HCT116 (cell line): ENCODE results near the gene ATP6V1E1. TPM values are rescaled to one million over a fixed set of nuclear protein-coding genes. Genes with fewer than 3 reads are reported as not detected.

Source experiments
- ATAC-seq: fragments of 200-7000 bp; cut with Tn5 transposase; 2 replicates; pipeline ENCODE4 v1.9.1; 2020; ENCODE audit warnings: mild to moderate bottlenecking, moderate library complexity
- Bru-seq: library from RNA; stranded (reverse); fragments of 400-500 nt; gene quantifications from one replicate; lab custom pipeline; 2021; lab: Mats Ljungman, UMichigan
- BruChase-seq, 2 experiments: library from RNA; stranded (reverse); fragments of 400-500 nt; gene quantifications; one replicate each; lab custom pipeline; 2021; lab: Mats Ljungman, UMichigan
- BruUV-seq: library from RNA; stranded (reverse); fragments of 400-500 nt; replicated peaks from 2 replicates; lab custom pipeline; 2021; lab: Mats Ljungman, UMichigan
- CTCF ChIA-PET: fragments of 300-600 bp; sonication (Branson Sonifier 250); formaldehyde crosslinking; loops from one replicate; lab custom pipeline; 2021; ENCODE audit warnings: antibody characterized with exemption; lab: Charles Lee
- POLR2A ChIA-PET: fragments of 300-600, 350-600 bp; sonication (Branson Sonifier 250); formaldehyde crosslinking; loops from one replicate; lab custom pipeline; 2021; ENCODE audit warnings: antibody characterized with exemption; lab: Charles Lee
- RAD21 ChIA-PET, 2 experiments: fragments of 300-600 bp; sonication (Branson Sonifier 250); formaldehyde crosslinking; loops; one replicate each; lab custom pipeline; 2023; ENCODE audit warnings: low total read pairs in 2 of 2; ENCODE audit not compliant: uncharacterized antibody in 2 of 2, unreplicated experiment in 2 of 2, low non-redundant PET in 1 of 2; lab: Charles Lee
- DNase-seq: peaks from one replicate; pipeline ENCODE4 v3.0.0-alpha.2; 2010; ENCODE audit warnings: low read depth, low spot score
- H2AFZ ChIP-seq: fragments of 200-600 bp; shearing (Covaris generic), sonication (generic); 2 replicates; pipeline ENCODE4 v1.6.1; 2017; ENCODE audit warnings: low read depth, mixed run types, mixed read lengths, antibody characterized with exemption, low read length; ENCODE audit not compliant: poor library complexity, severe bottlenecking
- H3K27ac ChIP-seq: 2 replicates; pipeline ENCODE4 v1.5.1; 2012; ENCODE audit warnings: low read depth, low read length
- H3K27me3 ChIP-seq: fragments of 200-600 bp; sonication (generic); 2 replicates; pipeline ENCODE4 v1.6.1; 2016; ENCODE audit warnings: mixed run types, low read length, mixed read lengths; ENCODE audit not compliant: insufficient read depth
- H3K36me3 ChIP-seq, 2 experiments: fragments of 200-500 bp in 1 of 2; fragments of 200-600 bp in 1 of 2; sonication (Bioruptor generic) in 1 of 2; sonication (generic) in 1 of 2; 2 replicates each; pipeline versions ENCODE4 v1.5.1 to v1.6.1; 2014 to 2016; ENCODE audit warnings: low read length in 2 of 2, inconsistent platforms in 1 of 2, mixed read lengths in 1 of 2, mixed run types in 1 of 2; ENCODE audit not compliant: insufficient read depth in 2 of 2, control insufficient read depth in 1 of 2
- H3K4me1 ChIP-seq, 2 experiments: fragments of 200-600 bp in 1 of 2; sonication (generic) in 1 of 2; 2 replicates each; pipeline versions ENCODE4 v1.5.1 to v1.6.1; 2012 to 2017; ENCODE audit warnings: low read length in 2 of 2, inconsistent platforms in 1 of 2, mild to moderate bottlenecking in 1 of 2, mixed read lengths in 1 of 2, mixed run types in 1 of 2, moderate library complexity in 1 of 2; ENCODE audit not compliant: insufficient read depth in 2 of 2, control insufficient read depth in 1 of 2
- H3K4me2 ChIP-seq: fragments of 200-600 bp; sonication (generic); 2 replicates; pipeline ENCODE4 v1.6.1; 2017; ENCODE audit warnings: mixed run types, low read length, mixed read lengths
- H3K4me3 ChIP-seq, 2 experiments: fragments of 200-600 bp in 1 of 2; sonication (generic) in 1 of 2; replicated peaks in 1 of 2; 2 replicates each; pipeline ENCODE4 v1.5.1; 2011 to 2016; ENCODE audit warnings: low read length in 2 of 2, control low read depth in 1 of 2, low read depth in 1 of 2, mild to moderate bottlenecking in 1 of 2, mixed read lengths in 1 of 2, mixed run types in 1 of 2
- H3K79me2 ChIP-seq: fragments of 200-600 bp; sonication (generic); 2 replicates; pipeline ENCODE4 v1.6.1; 2017; ENCODE audit warnings: mild to moderate bottlenecking, mixed run types, low read length, moderate library complexity, mixed read lengths; ENCODE audit not compliant: insufficient read depth
- H3K9ac ChIP-seq: fragments of 200-600 bp; sonication (generic); 2 replicates; pipeline ENCODE4 v1.6.1; 2016; ENCODE audit warnings: low read length, mixed read lengths
- H3K9me2 ChIP-seq: fragments of 200-600 bp; sonication (generic), shearing (Covaris generic); 2 replicates; pipeline ENCODE4 v1.6.1; 2017; ENCODE audit warnings: mixed run types, mild to moderate bottlenecking, moderate library complexity; ENCODE audit not compliant: insufficient read depth
- H3K9me3 ChIP-seq, 2 experiments: fragments of 200-500 bp in 1 of 2; fragments of 200-600 bp in 1 of 2; sonication (Bioruptor generic) in 1 of 2; sonication (generic) in 1 of 2; 2 replicates each; pipeline ENCODE4 v1.6.1; 2014 to 2017; ENCODE audit warnings: low read length in 2 of 2, mixed read lengths in 2 of 2, inconsistent platforms in 1 of 2, low read depth in 1 of 2, mild to moderate bottlenecking in 1 of 2, mixed run types in 1 of 2, moderate library complexity in 1 of 2; ENCODE audit not compliant: control insufficient read depth in 1 of 2, insufficient read depth in 1 of 2
- H4K20me1 ChIP-seq: fragments of 200-600 bp; sonication (generic), shearing (Covaris generic); 2 replicates; pipeline ENCODE4 v1.6.1; 2017; ENCODE audit warnings: mixed run types, mild to moderate bottlenecking, moderate library complexity; ENCODE audit not compliant: insufficient read depth
- CBX3 ChIP-seq: IDR thresholded peaks from 2 replicates; pipeline ENCODE4 v1.6.1; 2012; ENCODE audit warnings: low read depth
- ELF1 ChIP-seq: IDR thresholded peaks from 2 replicates; pipeline ENCODE4 v1.6.1; 2012; ENCODE audit warnings: low read depth, borderline replicate concordance
- EZH2 ChIP-seq: fragments of 200-600 bp; sonication (generic); IDR thresholded peaks from 2 replicates; pipeline ENCODE4 v1.6.1; 2017; ENCODE audit warnings: antibody characterized with exemption, mixed run types
- POLR2A ChIP-seq: IDR thresholded peaks from 2 replicates; pipeline ENCODE4 v1.7.0; 2011; ENCODE audit warnings: borderline replicate concordance; ENCODE audit not compliant: insufficient read depth, insufficient read length; ENCODE audit errors: extremely low read depth
- POLR2AphosphoS5 ChIP-seq: IDR thresholded peaks from 2 replicates; pipeline ENCODE4 v1.6.1; 2011; ENCODE audit warnings: mild to moderate bottlenecking, low read depth, low read length, moderate library complexity
- SIN3A ChIP-seq: IDR thresholded peaks from 2 replicates; pipeline ENCODE4 v1.6.1; 2012; ENCODE audit warnings: low read depth
- SP1 ChIP-seq: IDR thresholded peaks from 2 replicates; pipeline ENCODE4 v1.6.1; 2012; ENCODE audit warnings: low read depth
- SRF ChIP-seq: IDR thresholded peaks from 2 replicates; pipeline ENCODE4 v1.6.1; 2012; ENCODE audit warnings: low read depth
- YY1 ChIP-seq: IDR thresholded peaks from 2 replicates; pipeline ENCODE4 v1.6.1; 2011; ENCODE audit warnings: low read length, low read depth, moderate library complexity, mild to moderate bottlenecking; ENCODE audit not compliant: insufficient replicate concordance; ENCODE audit errors: extremely low read depth
- ZFX ChIP-seq: fragments of 450-650 bp; IDR thresholded peaks from 2 replicates; pipeline ENCODE4 v1.6.1; 2017
- intact Hi-C: fragments of 100-400 bp; cut with micrococcal nuclease; formaldehyde crosslinking; loops from 2 replicates; pipeline ENCODE4 v1.10.0; 2022
- long read RNA-seq: library from polyadenylated mRNA; unstranded; transcript quantifications from one replicate; pipeline ENCODE4 v2.0.0, GENCODE V29; 2021; ENCODE audit not compliant: unreplicated experiment
- polyA plus RNA-seq: library from polyadenylated mRNA; unstranded; fragments of >200 nt; gene quantifications from 2 replicates; pipeline ENCODE4 v1.2.1, GENCODE V29; 2012; ENCODE audit warnings: missing spikeins
- total RNA-seq: library from RNA; stranded (reverse); gene quantifications from one replicate; pipeline ENCODE4 v1.2.1, GENCODE V29; 2021; ENCODE audit not compliant: unreplicated experiment
- TF ChIP-seq, protein P1 (sequence below), 3 experiments: fragments of 200-600 bp in 1 of 3; sonication (generic) in 1 of 3; IDR thresholded peaks in 2 of 3; conservative IDR thresholded peaks in 1 of 3; 2 replicates each; pipeline ENCODE4 v1.5.1; 2012 to 2017; ENCODE audit warnings: low read depth in 2 of 3, low read length in 2 of 3, antibody characterized with exemption in 1 of 3, borderline replicate concordance in 1 of 3, control low read depth in 1 of 3, mild to moderate bottlenecking in 1 of 3, mixed read lengths in 1 of 3, mixed run types in 1 of 3, moderate library complexity in 1 of 3; ENCODE audit not compliant: insufficient read depth in 1 of 3
- TF ChIP-seq, protein P2 (sequence below): IDR thresholded peaks from 2 replicates; pipeline ENCODE4 v1.6.1; 2012

Gene ATP6V1E1
- total RNA-seq (107 TPM), Bru-seq, nascent RNA (percentile 73 among the genes with signal in this experiment), BruChase-seq, experiment 1, labeled RNA remaining after a 6-hour chase (percentile 81 among the genes with signal in this experiment), BruChase-seq, experiment 2, labeled RNA remaining after a 2-hour chase (percentile 65 among the genes with signal in this experiment)
- polyA plus RNA-seq: 85.3 and 106 TPM in 2 replicates
- long read RNA-seq, transcript ATP6V1E1-201 (9 exons, 1,402 nt): major isoform, 47 of 110 reads
- long read RNA-seq, partial matches to known transcripts: 59 of 110 reads
- long read RNA-seq, other reads (novel, unspliced or antisense): 1 of 110 reads

DNA sequence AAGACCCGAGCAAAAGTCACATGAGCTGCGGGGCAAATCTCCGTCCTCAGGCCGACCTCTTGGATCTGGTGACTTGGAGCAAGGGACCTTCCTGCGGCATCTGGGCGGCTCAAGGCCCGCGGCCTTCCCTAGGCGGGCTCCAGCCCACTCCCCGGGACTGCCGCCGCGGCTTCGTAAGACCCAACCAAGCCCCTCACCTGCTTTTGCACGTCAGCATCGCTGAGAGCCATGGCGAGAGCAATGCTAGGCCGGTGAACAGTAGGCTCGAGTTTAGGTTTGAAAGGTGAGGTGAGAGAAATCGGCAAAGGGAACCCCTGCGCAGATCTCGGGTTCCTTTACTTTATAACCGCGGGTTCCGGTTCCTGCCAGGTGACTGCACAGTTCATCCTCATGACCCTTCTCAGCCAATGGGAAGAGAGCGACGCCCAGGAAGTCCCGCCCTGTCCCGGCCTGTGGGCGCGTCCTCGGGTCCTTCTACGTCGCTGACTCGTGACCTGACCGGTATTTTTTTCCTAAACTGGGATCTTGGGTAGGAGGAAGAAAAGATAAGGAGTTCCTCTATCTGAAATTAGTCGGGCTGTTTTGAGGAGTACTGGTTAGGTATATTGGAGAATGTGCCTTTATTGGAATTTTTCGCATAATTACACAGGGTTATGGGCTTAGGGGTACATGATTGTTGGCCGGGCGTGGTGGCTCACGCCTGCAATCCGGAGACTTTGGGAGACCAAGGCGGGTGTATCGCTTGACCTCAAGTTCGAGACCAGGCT, at the start of gene ATP6V1E1:
ATP6V1E1 (minus strand) TSS at position 344 of the 767 bp plus-strand sequence; CDS start at position 230, 114 bp downstream.
- Histone ChIP-seq H3K4me2 (peak within 1 kb of the TSS; percentile 88), H3K9me3 (no peaks in the 10 kb centered on the region), H3K79me2 (peaks cover 58% of the 10 kb centered on the region), H3K27ac (peak within 1 kb of the TSS; percentile 96), H3K36me3 (peaks cover 0 to 6% of the 10 kb centered on the region in 2 experiments; a peak in 1 of 4 replicates), H3K4me3 (peak within 1 kb of the TSS; percentile 100), H3K4me1 (peaks cover 18 to 31% of the 10 kb centered on the region in 2 experiments), H3K9me2 (no peaks in the 10 kb centered on the region), H4K20me1 (no peaks in the 10 kb centered on the region), H3K9ac (peak within 1 kb of the TSS; percentile 99), H2AFZ (no peak within 1 kb of the TSS), H3K27me3 (no peaks in the 10 kb centered on the region)
- ChIA-PET CTCF (no interaction called here), POLR2A (no interaction called here), RAD21 (no interaction called here)
- no TSS peak for BruUV-seq
- peak; percentile 96 for ATAC-seq
- intact Hi-C loops: no loop called here
- DNase-seq: peak; percentile 92
- TF ChIP-seq POLR2AphosphoS5 (peak; percentile 66), ZFX (peak; percentile 88; the same call in 1 of the 2 replicates), CBX3 (peak; percentile 14; the same call in 1 of the 2 replicates), POLR2A (peak; percentile 60), SRF (no peak), EZH2 (no peak), YY1 (no peak), ELF1 (peak; percentile 76), SIN3A (peak; percentile 56; the same call in 1 of the 2 replicates), SP1 (peak; percentile 65)
- TF ChIP-seq, protein P1, sequence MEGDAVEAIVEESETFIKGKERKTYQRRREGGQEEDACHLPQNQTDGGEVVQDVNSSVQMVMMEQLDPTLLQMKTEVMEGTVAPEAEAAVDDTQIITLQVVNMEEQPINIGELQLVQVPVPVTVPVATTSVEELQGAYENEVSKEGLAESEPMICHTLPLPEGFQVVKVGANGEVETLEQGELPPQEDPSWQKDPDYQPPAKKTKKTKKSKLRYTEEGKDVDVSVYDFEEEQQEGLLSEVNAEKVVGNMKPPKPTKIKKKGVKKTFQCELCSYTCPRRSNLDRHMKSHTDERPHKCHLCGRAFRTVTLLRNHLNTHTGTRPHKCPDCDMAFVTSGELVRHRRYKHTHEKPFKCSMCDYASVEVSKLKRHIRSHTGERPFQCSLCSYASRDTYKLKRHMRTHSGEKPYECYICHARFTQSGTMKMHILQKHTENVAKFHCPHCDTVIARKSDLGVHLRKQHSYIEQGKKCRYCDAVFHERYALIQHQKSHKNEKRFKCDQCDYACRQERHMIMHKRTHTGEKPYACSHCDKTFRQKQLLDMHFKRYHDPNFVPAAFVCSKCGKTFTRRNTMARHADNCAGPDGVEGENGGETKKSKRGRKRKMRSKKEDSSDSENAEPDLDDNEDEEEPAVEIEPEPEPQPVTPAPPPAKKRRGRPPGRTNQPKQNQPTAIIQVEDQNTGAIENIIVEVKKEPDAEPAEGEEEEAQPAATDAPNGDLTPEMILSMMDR (IDR thresholded peaks at IDR 0.05 in 2 of 3, conservative IDR thresholded peaks at IDR 0.05 in 1 of 3; ENCODE audit: borderline replicate concordance in 1 of 3, insufficient read depth in 1 of 3, low read depth in 2 of 3, low read length in 2 of 3): no peak
- TF ChIP-seq, protein P2, sequence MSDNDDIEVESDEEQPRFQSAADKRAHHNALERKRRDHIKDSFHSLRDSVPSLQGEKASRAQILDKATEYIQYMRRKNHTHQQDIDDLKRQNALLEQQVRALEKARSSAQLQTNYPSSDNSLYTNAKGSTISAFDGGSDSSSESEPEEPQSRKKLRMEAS: peak; percentile 47; the same call in 1 of the 2 replicates
